Measurements from ENCODE around the gene TMIGD3. TPM values are rescaled to one million over a fixed set of nuclear protein-coding genes. Genes with fewer than 3 reads are reported as not detected.

TMIGD3 gene
- total RNA-seq (2022; extraction: Qiagen RNA extraction), result not detected in 5 replicates

DNA sequence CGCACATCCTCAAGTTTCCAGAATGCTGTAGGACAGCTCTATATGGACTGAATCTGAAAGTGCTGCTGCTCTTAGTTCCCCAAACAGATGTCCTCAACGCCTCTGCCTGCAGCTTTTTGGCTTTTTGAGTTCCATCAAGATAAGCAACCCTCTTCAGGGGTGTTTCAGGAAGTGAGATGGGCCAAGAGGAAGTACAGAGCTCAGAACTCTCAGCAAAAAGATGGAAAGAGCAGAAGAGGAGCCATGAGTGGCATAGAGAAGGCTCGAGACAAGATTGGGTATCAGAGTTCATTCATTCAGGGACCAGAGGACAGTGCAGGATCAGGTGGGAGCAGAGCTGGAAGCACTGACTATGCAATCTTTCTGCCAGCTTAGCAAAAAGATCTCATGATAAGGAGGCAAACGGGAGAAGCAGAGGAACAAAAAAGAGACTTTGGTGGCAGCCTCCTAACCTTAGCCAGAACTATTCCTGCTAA is at the start of gene TMIGD3, which contains the start of gene ADORA3:
Gene TMIGD3, minus strand, starts transcription at position 49 of the 476 bp plus-strand sequence. CDS start 279 bp downstream, outside the sequence.
Gene ADORA3, minus strand, starts transcription at position 49 of the 476 bp plus-strand sequence. CDS start 279 bp downstream, outside the sequence.

DNA sequence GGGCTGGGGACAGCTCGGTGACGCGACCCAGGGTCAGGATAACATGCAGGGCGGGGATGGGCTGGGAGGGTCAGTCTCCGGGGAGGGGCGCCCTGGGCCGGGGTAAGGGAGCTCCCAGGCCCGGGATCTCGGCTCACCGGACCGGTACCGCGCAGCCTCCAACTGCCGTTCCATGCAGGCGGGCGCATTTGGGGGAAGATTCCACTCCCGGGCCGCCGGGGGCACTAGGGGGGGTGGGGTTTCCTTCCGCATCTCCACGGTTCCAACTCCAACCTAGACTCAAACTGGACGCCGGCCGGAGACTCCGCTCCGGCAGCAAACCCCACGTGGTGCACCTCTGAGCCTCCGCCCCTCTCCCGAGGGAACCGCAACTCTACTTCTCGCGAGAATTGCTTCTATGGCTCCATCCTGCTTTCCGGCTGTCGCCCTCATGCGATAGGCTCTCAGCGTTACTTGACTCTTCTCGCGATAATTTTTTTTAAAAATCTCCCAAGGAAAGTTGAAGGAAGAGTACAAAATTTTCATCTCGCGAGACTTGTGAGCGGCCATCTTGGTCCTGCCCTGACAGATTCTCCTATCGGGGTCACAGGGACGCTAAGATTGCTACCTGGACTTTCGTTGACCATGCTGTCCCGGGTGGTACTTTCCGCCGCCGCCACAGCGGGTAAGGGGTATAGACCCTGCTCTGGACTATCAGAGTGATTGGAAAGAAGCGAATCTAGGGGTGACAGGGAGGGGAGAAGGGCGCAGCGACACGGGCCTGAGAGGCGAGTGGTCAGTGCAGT is 54.3 kb downstream of the TMIGD3 start, which contains the start of the genes ATP5PB and WDR77:
Gene ATP5PB, plus strand, starts transcription at position 547 of the 785 bp plus-strand sequence. Its CDS starts 78 bp downstream, at position 625.
Gene WDR77, minus strand, starts transcription at position 339 of the 785 bp plus-strand sequence. Its CDS starts 87 bp downstream, at position 252.

Other genes with a start within 250 kb of the TMIGD3 start
- not detected in 5 replicates for gene CHIA, start 212.8 kb downstream of the TMIGD3 start, total RNA-seq (2022; extraction: Qiagen RNA extraction)
- 0.72 to 1.4 TPM (median 1.1 TPM) in 5 replicates for gene OVGP1, start 75.9 kb downstream of the TMIGD3 start, total RNA-seq (2022; extraction: Qiagen RNA extraction)
- 38.5 to 55.3 TPM (median 50.5 TPM) in 5 replicates for gene WDR77, start 54.4 kb downstream of the TMIGD3 start, total RNA-seq (2022; extraction: Qiagen RNA extraction)
- 232 to 283 TPM (median 241 TPM) in 5 replicates for gene ATP5PB, start 54.2 kb downstream of the TMIGD3 start, total RNA-seq (2022; extraction: Qiagen RNA extraction)
- 0.11 to 0.34 TPM (median 0.22 TPM) in 3 of 5 replicates, not detected in the others for gene C1orf162, start 29.6 kb downstream of the TMIGD3 start, total RNA-seq (2022; extraction: Qiagen RNA extraction)
- not detected in 5 replicates for gene ADORA3, start within 50 bp of the TMIGD3 start, total RNA-seq (2022; extraction: Qiagen RNA extraction)
- 23.9 to 37.3 TPM (median 24.9 TPM) in 5 replicates for gene RAP1A, start 116.2 kb upstream of the TMIGD3 start, total RNA-seq (2022; extraction: Qiagen RNA extraction)
- 1.5 to 2.9 TPM (median 1.9 TPM) in 5 replicates for gene INKA2, start 235.8 kb upstream of the TMIGD3 start, total RNA-seq (2022; extraction: Qiagen RNA extraction)

Data from A549 treated with CORT108297 at 1 μM for 4 hours (cell line).